Osteoblast (primary cell): ENCODE results near the gene CCL21. TPM values are rescaled to one million over a fixed set of nuclear protein-coding genes. Genes with fewer than 3 reads are reported as not detected.

ENCODE experiments used
- DNase-seq: peaks from one replicate; pipeline ENCODE4 v3.0.0; 2011; ENCODE audit warnings: low spot score, mixed read lengths; ENCODE audit not compliant: insufficient read length; ENCODE audit errors: missing footprints
- H2AFZ ChIP-seq: 2 replicates; pipeline ENCODE4 v1.6.0; 2011; ENCODE audit warnings: mild to moderate bottlenecking, low read length
- H3K27ac ChIP-seq: 2 replicates; pipeline ENCODE4 v1.5.1; 2011; ENCODE audit warnings: mild to moderate bottlenecking, low read depth, low read length, moderate library complexity
- H3K27me3 ChIP-seq: 2 replicates; pipeline ENCODE4 v1.6.0; 2012; ENCODE audit warnings: mild to moderate bottlenecking, control low read depth, inconsistent platforms, low read length, moderate library complexity; ENCODE audit not compliant: insufficient read depth
- H3K36me3 ChIP-seq: 2 replicates; pipeline ENCODE4 v1.5.1; 2011; ENCODE audit warnings: mild to moderate bottlenecking, low read length, control low read depth, moderate library complexity; ENCODE audit not compliant: insufficient read depth
- H3K4me1 ChIP-seq: 2 replicates; pipeline ENCODE4 v1.5.1; 2011; ENCODE audit warnings: mild to moderate bottlenecking, low read length, control low read depth, moderate library complexity; ENCODE audit not compliant: insufficient read depth
- H3K4me2 ChIP-seq: 2 replicates; pipeline ENCODE4 v1.6.0; 2011; ENCODE audit warnings: mild to moderate bottlenecking, low read length; ENCODE audit not compliant: insufficient read depth
- H3K4me3 ChIP-seq: fragments of 200-600 bp; sonication (generic); 3 replicates; pipeline ENCODE4 v1.5.1; 2012; ENCODE audit warnings: mild to moderate bottlenecking, low read length, inconsistent platforms; ENCODE audit not compliant: insufficient read depth
- H3K79me2 ChIP-seq: 2 replicates; pipeline ENCODE4 v1.6.0; 2012; ENCODE audit warnings: mild to moderate bottlenecking, low read length, control low read depth, inconsistent platforms; ENCODE audit not compliant: insufficient read depth
- H3K9me3 ChIP-seq: 2 replicates; pipeline ENCODE4 v1.5.1; 2011; ENCODE audit warnings: low read depth, low read length, control low read depth
- H4K20me1 ChIP-seq: 2 replicates; pipeline ENCODE4 v1.6.0; 2012; ENCODE audit warnings: mild to moderate bottlenecking, low read length, control low read depth; ENCODE audit not compliant: insufficient read depth
- total RNA-seq: library from RNA; depleted of rRNA; stranded (reverse); fragments of >200 nt; gene quantifications from 2 replicates; pipeline ENCODE4 v1.2.3, GENCODE V29; 2012
- TF ChIP-seq, protein P1 (sequence below): IDR thresholded peaks from 2 replicates; pipeline ENCODE4 v1.5.1; 2011; ENCODE audit warnings: mild to moderate bottlenecking, low read depth, low read length, moderate library complexity; ENCODE audit errors: extremely low read depth

The CCL21 gene
- total RNA-seq, 1 donor: not detected

DNA sequence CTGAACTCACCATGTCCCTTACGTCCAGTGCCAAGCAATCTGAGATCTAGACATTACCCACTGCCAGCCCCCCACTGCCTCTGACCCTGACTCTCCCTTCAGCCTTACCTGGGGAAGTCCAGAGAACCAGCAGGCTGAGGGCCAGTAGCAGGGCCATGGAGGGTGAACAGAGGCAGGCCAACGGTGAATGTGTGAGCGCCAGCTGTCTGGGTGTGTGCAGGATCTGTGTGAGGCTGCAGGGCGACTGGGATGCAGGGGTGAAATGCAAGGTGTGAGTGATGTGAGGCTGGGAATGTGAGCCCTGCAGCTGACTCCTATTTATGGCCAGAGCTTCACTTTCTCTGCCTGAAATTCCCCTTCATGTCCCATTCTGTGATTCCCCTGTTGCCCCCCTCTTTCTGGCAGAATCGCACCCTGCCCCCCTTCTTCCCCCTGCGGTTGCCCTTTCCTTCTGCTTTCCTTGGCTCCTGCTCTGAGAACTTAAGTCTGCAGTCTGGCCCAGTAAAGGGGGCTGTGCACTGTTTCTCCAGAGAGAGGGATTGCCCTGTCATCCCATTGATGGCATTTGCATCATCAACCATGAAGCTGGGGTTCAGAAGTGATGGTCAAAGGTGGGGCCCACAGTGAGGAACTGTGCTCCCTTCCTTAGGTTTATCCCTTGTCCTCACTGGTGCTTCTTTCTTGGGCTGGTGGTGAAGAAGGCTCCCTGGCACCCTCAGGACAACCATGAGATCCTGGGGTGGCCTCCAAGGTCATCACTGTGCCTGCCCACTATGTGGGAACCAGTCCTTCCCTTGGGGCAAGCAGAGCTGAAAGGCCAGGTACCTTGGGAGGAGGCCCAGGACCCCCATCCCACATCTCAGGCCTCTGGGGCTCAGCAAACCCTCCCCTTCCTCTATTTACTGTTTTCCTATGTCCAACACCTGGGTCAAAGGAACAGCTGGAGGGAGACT lies 18.7 kb downstream of the CCL21 start, which contains the start of gene CCL19:
Gene CCL19, minus strand, starts transcription at position 294 of the 953 bp plus-strand sequence. Its CDS starts 137 bp downstream, at position 157.
- H3K27ac ChIP-seq: no peak within 1 kb of the TSS
- no peaks in the 10 kb centered on the region for H3K36me3 ChIP-seq
- no peak within 1 kb of the TSS for H3K4me3 ChIP-seq
- H3K27me3 ChIP-seq: no peaks in the 10 kb centered on the region
- H2AFZ ChIP-seq: no peak within 1 kb of the TSS
- DNase-seq: no peak
- H3K4me2 ChIP-seq: no peak within 1 kb of the TSS
- peaks cover 4% of the 10 kb centered on the region for H3K4me1 ChIP-seq
- H3K9me3 ChIP-seq: no peaks in the 10 kb centered on the region
- peaks cover 9% of the 10 kb centered on the region for H4K20me1 ChIP-seq
- TF ChIP-seq, protein P1, sequence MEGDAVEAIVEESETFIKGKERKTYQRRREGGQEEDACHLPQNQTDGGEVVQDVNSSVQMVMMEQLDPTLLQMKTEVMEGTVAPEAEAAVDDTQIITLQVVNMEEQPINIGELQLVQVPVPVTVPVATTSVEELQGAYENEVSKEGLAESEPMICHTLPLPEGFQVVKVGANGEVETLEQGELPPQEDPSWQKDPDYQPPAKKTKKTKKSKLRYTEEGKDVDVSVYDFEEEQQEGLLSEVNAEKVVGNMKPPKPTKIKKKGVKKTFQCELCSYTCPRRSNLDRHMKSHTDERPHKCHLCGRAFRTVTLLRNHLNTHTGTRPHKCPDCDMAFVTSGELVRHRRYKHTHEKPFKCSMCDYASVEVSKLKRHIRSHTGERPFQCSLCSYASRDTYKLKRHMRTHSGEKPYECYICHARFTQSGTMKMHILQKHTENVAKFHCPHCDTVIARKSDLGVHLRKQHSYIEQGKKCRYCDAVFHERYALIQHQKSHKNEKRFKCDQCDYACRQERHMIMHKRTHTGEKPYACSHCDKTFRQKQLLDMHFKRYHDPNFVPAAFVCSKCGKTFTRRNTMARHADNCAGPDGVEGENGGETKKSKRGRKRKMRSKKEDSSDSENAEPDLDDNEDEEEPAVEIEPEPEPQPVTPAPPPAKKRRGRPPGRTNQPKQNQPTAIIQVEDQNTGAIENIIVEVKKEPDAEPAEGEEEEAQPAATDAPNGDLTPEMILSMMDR: no peak
- no peaks in the 10 kb centered on the region for H3K79me2 ChIP-seq

DNA sequence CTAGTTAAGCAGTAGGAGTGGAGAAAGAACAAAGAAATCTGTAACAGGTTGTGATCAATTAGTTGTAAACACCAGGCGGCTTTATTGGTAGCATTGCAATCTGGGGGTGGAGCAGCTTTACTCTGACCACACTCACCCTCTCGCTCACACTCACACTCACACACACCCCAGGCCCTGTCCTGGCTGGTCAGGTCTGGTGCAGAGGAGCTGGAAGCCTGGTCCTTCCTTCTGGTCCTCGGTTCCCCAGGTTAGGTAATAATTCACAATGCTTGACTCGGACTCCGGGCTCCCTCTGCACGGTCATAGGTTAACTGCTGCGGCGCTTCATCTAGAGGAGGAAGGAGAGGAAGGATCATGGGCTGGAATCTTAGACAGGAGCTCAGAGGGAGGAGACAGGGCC lies 20.4 kb downstream of the CCL21 start:
- no peak overlapping the region for H2AFZ ChIP-seq
- H3K79me2 ChIP-seq: no peaks in the 10 kb centered on the region
- H3K4me1 ChIP-seq: peaks cover 5% of the 10 kb centered on the region
- no peak overlapping the region for H3K4me3 ChIP-seq
- no peak overlapping the region for H3K27ac ChIP-seq
- H3K36me3 ChIP-seq: no peaks in the 10 kb centered on the region
- no peaks in the 10 kb centered on the region for H3K9me3 ChIP-seq
- H3K4me2 ChIP-seq: no peak overlapping the region
- H4K20me1 ChIP-seq: peaks cover 9% of the 10 kb centered on the region
- H3K27me3 ChIP-seq: no peaks in the 10 kb centered on the region
- DNase-seq: no peak
- TF ChIP-seq, protein P1: no peak

DNA sequence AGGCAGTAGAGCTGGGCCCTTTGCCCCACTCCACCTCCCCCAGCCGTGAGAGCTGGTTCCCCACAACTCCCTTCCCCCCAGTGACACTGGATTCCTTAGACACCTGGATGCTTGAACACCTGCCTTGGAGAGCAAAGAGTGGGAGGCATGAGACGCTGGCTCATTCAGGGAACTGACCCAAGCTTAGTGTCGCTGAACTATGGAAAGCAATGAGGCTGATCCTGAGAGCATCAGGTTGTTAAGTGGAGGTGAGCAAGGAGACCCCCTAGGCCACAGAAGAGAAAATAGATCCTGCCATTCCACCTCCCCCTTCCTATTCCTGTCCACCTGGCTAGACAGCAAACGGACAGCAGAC lies 20.8 kb downstream of the CCL21 start:
- Histone ChIP-seq H3K36me3 (no peaks in the 10 kb centered on the region), H2AFZ (no peak overlapping the region), H3K27ac (no peak overlapping the region), H3K27me3 (no peaks in the 10 kb centered on the region), H3K9me3 (no peaks in the 10 kb centered on the region), H3K4me3 (no peak overlapping the region), H3K4me2 (no peak overlapping the region), H3K79me2 (no peaks in the 10 kb centered on the region), H3K4me1 (peaks cover 5% of the 10 kb centered on the region), H4K20me1 (peaks cover 13% of the 10 kb centered on the region)
- TF ChIP-seq, protein P1: no peak
- DNase-seq: no peak

DNA sequence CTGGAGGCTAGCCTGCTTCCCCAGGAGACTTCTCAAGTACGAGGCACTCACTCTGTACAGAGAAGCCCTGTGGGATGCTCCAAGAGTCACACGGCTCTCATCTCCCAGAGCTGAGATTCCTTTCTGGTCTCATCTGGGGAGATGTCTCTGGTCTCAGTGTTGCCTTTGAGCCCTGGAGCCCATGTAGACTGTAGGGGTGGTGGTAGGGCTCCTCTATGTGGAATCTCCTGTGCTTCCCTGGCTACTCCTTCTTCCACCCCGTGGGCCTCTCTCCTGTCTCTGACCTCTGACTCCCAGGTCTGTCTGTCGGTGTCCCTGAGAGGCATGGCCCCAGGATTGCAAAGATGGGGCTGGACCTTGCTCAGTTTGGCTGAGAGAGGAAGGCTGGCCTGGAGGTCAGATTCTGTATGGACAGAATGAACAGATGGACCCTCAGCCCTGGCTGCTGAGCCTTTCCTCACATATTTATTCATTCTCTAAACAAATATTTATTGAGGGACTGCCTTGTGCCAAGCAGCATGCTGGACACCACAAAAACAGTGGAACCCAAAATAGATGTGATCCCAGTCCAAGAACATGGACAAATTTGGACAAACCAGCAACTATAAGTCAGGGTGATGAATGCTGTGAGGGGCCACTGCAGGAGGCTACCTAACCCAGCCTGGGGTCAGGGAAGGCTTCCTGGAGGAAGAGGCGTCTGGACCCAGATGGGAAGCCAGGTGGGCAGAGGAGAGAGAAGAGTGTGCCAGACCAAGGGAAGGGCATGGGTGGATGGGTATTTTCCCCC lies 21.4 kb downstream of the CCL21 start:
- Histone ChIP-seq H3K27me3 (no peaks in the 10 kb centered on the region), H3K4me1 (peaks cover 5% of the 10 kb centered on the region), H3K4me3 (no peak overlapping the region), H3K27ac (no peak overlapping the region), H3K36me3 (no peaks in the 10 kb centered on the region), H3K79me2 (no peaks in the 10 kb centered on the region), H2AFZ (no peak overlapping the region), H3K9me3 (no peaks in the 10 kb centered on the region), H4K20me1 (peaks cover 14% of the 10 kb centered on the region), H3K4me2 (no peak overlapping the region)
- no peak for DNase-seq
- TF ChIP-seq, protein P1: no peak
